Measurements from ENCODE around the gene LRRC37A. TPM values are rescaled to one million over a fixed set of nuclear protein-coding genes. Genes with fewer than 3 reads are reported as not detected.
A peak's percentile ranks its signal among the peaks of the same experiment; 100 is the strongest.
"Not testable (repeated sequence)": the region's sequence is repeated elsewhere in the genome, so short reads cannot be mapped to it uniquely, and the experiment has no call there.

Gene LRRC37A
- total RNA-seq, 6 experiments from 2014 or later = 0.44 to 0.95 (median 0.63) TPM

- H3K4me3 ChIP-seq; H3K27me3 ChIP-seq; H3K4me1 ChIP-seq; intact Hi-C loops (cut with DNase I); ATAC-seq; H3K9me3 ChIP-seq; H3K36me3 ChIP-seq; DNase-seq; H3K27ac ChIP-seq: not testable (repeated sequence)
- WGBS (ENCODE audit: insufficient coverage, low coverage, low lambda C conversion rate, missing lambda C conversion rate) = no CpG with 5 or more reads among the region's 3 CpGs
Observed at GRCh38 chr17:46367520-46367919, 72.6 kb downstream of the LRRC37A start.

- H3K4me3 ChIP-seq; H3K36me3 ChIP-seq; intact Hi-C loops (cut with DNase I); H3K4me1 ChIP-seq; H3K9me3 ChIP-seq; H3K27ac ChIP-seq; H3K27me3 ChIP-seq; DNase-seq: not testable (repeated sequence)
- peak; percentile 93 to 99 (median 96) for ATAC-seq
- whole genome bisulfite sequencing (ENCODE audit: insufficient coverage, low coverage, low lambda C conversion rate, missing lambda C conversion rate) = no CpG with 5 or more reads among the region's 95 CpGs
Observed at GRCh38 chr17:46372236-46373229, 77.6 kb downstream of the LRRC37A start.

- H3K27ac ChIP-seq; H3K36me3 ChIP-seq; intact Hi-C loops (cut with DNase I); H3K27me3 ChIP-seq; DNase-seq; H3K4me3 ChIP-seq; H3K9me3 ChIP-seq; H3K4me1 ChIP-seq: not testable (repeated sequence)
- no CpG with 5 or more reads among the region's 7 CpGs for WGBS (ENCODE audit: insufficient coverage, low coverage, low lambda C conversion rate, missing lambda C conversion rate)
- peak; percentile 33 to 60 (median 48) for ATAC-seq
Observed at GRCh38 chr17:46373418-46373817, 78.5 kb downstream of the LRRC37A start.

GRCh38 chr17:46383118-46383517, 88.2 kb downstream of the LRRC37A start:
- H3K36me3 ChIP-seq; DNase-seq; H3K27me3 ChIP-seq; H3K4me1 ChIP-seq; ATAC-seq; H3K27ac ChIP-seq; H3K4me3 ChIP-seq; H3K9me3 ChIP-seq; intact Hi-C loops (cut with DNase I): not testable (repeated sequence)
- 96% methylated on average over 3 of the region's 4 CpGs for WGBS (ENCODE audit: insufficient coverage, low coverage, low lambda C conversion rate, missing lambda C conversion rate)

- H3K27me3 ChIP-seq; H3K4me3 ChIP-seq; H3K4me1 ChIP-seq; H3K27ac ChIP-seq; DNase-seq; ATAC-seq; intact Hi-C loops (cut with DNase I); H3K9me3 ChIP-seq; H3K36me3 ChIP-seq: not testable (repeated sequence)
Observed at GRCh38 chr17:46385491-46385890, 90.6 kb downstream of the LRRC37A start.

Small RNAs within 50 kb of the gene (small RNA-seq; reads per million reads assigned to genes)
- gene RN7SL656P = 0 reads per million in 2 experiments

Other genes starting within 250 kb of the LRRC37A start
- 10 to 100 TPM; 23.1 to 29.5 (median 25.9) TPM for gene KANSL1, start 101.7 kb upstream of the LRRC37A start, total RNA-seq
- gene ARL17B, start 66.6 kb downstream of the LRRC37A start, total RNA-seq = 10 to 100 TPM in 4 of 6 experiments, 1 to 10 TPM in 2; 3.5 to 13.5 (median 12.3) TPM
- gene LRRC37A2, start 217.3 kb downstream of the LRRC37A start, total RNA-seq = 1 to 10 TPM; 1.6 to 5.1 (median 3.2) TPM

Data from right lobe of liver (tissue), 6 donors.